Muscle of leg (tissue), 11 donors: ENCODE measurements around the gene USP5. TPM values are rescaled to one million over a fixed set of nuclear protein-coding genes. Genes with fewer than 3 reads are reported as not detected.
"Not testable (repeated sequence)": the region's sequence is repeated elsewhere in the genome, so short reads cannot be mapped to it uniquely, and the experiment has no call there.

Experiments
- DNase-seq: peaks from one replicate; pipeline ENCODE4 v3.0.0; 2013
- H3K27ac ChIP-seq: one replicate; pipeline ENCODE4 v1.5.1; 2013; ENCODE audit warnings: mild to moderate bottlenecking, low read length, control low read depth
- H3K27me3 ChIP-seq: one replicate; pipeline ENCODE4 v1.6.1; 2013; ENCODE audit warnings: low read length; ENCODE audit not compliant: control insufficient read depth, insufficient read depth
- H3K36me3 ChIP-seq: one replicate; pipeline ENCODE4 v1.6.1; 2013; ENCODE audit warnings: low read length; ENCODE audit not compliant: control insufficient read depth, insufficient read depth
- H3K4me1 ChIP-seq: one replicate; pipeline ENCODE4 v1.6.1; 2013; ENCODE audit warnings: low read length; ENCODE audit not compliant: control insufficient read depth, insufficient read depth
- H3K4me3 ChIP-seq: one replicate; pipeline ENCODE4 v1.5.1; 2013; ENCODE audit warnings: low read length, control low read depth
- H3K9me3 ChIP-seq: replicated peaks from 2 replicates; pipeline ENCODE4 v1.6.1; 2013; ENCODE audit warnings: low read depth, low read length; ENCODE audit not compliant: control insufficient read depth
- WGBS: methylation state at CpG from one replicate; pipeline ENCODE4 v1.1.5; 2013; ENCODE audit warnings: missing lambda C conversion rate; ENCODE audit not compliant: insufficient coverage; 5-methylcytosine and 5-hydroxymethylcytosine counted together
- polyA plus RNA-seq, 8 donors: library from polyadenylated mRNA; unstranded; fragments of 120-200 nt; gene quantifications; one replicate each; pipeline versions ENCODE4 v1.2.1 to v1.2.3, GENCODE V29; 2013; ENCODE audit warnings: inconsistent platforms in 1 of 8, low replicate concordance in 1 of 8; ENCODE audit not compliant: insufficient read length in 8 of 8, insufficient read depth in 1 of 8
- total RNA-seq: library from RNA; stranded (reverse); fragments of 120-200 nt; gene quantifications from one replicate; pipeline ENCODE4 v1.2.4, GENCODE V29; 2013

The USP5 gene
- total and polyA plus RNA-seq, 9 donors: 56.2 to 73.9 (median 64.8) TPM

DNA sequence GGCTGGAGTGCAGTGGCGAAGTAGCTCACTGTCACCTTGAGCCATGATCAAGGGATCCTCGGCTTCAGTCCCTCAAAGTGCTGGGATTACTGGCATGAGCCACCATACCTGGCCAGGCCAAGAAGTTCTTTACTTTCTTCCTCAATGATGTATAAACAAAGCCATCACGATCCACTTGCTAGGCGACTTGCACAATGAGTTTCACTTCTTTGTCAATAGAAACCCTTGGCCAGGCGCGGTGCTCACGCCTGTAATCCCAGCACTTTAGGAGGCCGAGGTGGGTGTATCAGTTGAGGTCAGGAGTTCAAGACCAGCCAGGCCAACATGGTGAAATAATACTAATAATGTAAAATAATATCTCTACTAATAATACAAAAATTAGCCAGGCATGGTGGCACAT, 35.5 kb downstream of the USP5 start:
- H3K27me3 ChIP-seq: no peaks in the 10 kb centered on the region
- peaks cover 8% of the 10 kb centered on the region for H3K4me1 ChIP-seq
- H3K9me3 ChIP-seq: no peaks in the 10 kb centered on the region
- DNase-seq: no peak
- H3K27ac ChIP-seq: no peak overlapping the region
- 81% methylated on average over 4 of the region's 8 CpGs for WGBS
- H3K4me3 ChIP-seq: no peak overlapping the region
- peaks cover 14% of the 10 kb centered on the region for H3K36me3 ChIP-seq

DNA sequence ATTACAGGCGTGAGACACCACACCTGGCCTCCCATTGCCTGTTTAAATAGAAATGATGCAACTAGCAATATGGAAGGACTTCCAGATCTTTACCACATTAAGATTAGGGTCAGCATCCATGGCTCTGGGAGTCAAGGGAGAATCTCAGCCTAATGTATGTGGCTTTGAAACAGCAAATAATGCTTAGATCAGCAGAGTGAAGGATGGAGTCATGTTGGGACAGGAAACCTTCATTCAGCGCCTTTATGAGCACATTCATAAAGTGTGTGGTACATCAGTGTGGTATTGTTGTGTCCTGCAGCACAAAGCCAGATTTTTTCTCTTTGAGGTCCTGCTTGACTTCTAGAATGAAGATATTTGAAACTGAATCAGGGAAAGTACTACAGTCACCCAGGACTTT, 36.4 kb downstream of the USP5 start:
- Histone ChIP-seq H3K36me3 (peaks cover 14% of the 10 kb centered on the region), H3K4me3 (no peak overlapping the region), H3K9me3 (no peaks in the 10 kb centered on the region), H3K27ac (no peak overlapping the region), H3K27me3 (no peaks in the 10 kb centered on the region), H3K4me1 (peaks cover 8% of the 10 kb centered on the region)
- 85% methylated on average over 2 of the region's 2 CpGs for WGBS
- DNase-seq: no peak

GRCh38 chr12:6888794-6889193, 36.8 kb downstream of the USP5 start:
- DNase-seq, H3K4me1 ChIP-seq, H3K9me3 ChIP-seq, H3K27me3 ChIP-seq, H3K4me3 ChIP-seq, H3K27ac ChIP-seq: not testable (repeated sequence)
- H3K36me3 ChIP-seq: peaks cover 12% of the 10 kb centered on the region
- 75% methylated on average over 2 of the region's 7 CpGs for WGBS

- H3K36me3 ChIP-seq, H3K4me3 ChIP-seq, H3K9me3 ChIP-seq, H3K27me3 ChIP-seq, H3K4me1 ChIP-seq, DNase-seq: not testable (repeated sequence)
- H3K27ac ChIP-seq: peak overlapping the region; percentile 94
- 95% methylated on average over 13 of the region's 21 CpGs for WGBS
Measured at GRCh38 chr12:6889775-6890573, 38.0 kb downstream of the USP5 start.

DNA sequence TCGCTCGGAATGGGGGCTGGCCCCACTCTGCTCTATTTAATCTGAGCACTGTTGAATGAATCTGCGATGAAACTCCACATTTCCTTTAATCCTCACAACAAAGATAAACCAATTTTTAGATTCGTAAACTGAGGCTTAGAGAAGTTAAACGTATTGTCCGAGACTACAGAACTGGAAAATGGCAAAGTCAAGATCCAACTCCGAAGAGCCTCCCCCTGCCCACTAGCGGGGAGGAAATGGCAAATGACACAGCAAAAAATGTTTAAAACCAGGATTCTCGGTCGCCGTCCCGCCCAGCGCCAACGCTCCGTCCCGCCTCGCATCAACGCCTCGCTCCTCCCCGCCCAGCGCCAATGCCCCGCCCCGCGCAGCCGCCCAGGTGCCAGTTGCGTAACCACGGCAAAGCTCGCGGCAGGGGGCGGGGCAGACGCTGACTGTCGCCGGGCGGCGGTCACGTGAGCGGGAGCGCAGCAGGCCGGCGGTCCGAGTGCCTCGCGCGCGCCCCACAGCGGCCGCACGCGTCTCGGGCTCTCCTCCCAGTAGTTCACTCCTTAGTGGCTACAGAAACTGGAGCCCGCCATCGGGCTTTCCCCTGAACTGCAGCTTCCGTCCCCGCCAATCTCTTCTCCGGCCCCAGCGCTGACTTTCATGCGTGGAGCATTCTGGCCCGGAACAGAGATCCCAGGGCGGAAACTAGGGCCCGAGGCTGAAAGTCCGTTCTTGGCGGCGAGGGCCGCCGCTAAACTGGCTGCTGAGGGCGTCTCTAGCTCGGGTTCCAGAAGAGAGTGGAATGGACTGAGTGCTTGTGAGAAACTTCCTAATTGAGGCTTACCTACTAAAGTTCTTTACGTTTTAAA, 39.1 kb downstream of the USP5 start:
- peaks cover 8% of the 10 kb centered on the region for H3K4me1 ChIP-seq
- WGBS: under 1% methylated on average over 63 of the region's 68 CpGs
- H3K9me3 ChIP-seq: no peaks in the 10 kb centered on the region
- peak overlapping the region; percentile 97 for H3K27ac ChIP-seq
- H3K4me3 ChIP-seq: peak overlapping the region; percentile 59
- H3K36me3 ChIP-seq: peaks cover 5% of the 10 kb centered on the region
- H3K27me3 ChIP-seq: no peaks in the 10 kb centered on the region
- peak; percentile 99 for DNase-seq

GRCh38 chr12:6891646-6892001, 39.7 kb downstream of the USP5 start:
- WGBS: 100% methylated on average over 1 of the region's 5 CpGs
- Histone ChIP-seq H3K4me1 (peaks cover 8% of the 10 kb centered on the region), H3K27ac (peak overlapping the region; percentile 97), H3K4me3 (peak overlapping the region; percentile 59), H3K36me3 (peaks cover 5% of the 10 kb centered on the region), H3K27me3 (no peaks in the 10 kb centered on the region), H3K9me3 (no peaks in the 10 kb centered on the region)
- DNase-seq: no peak

GRCh38 chr12:6892683-6893082, 40.7 kb downstream of the USP5 start:
- 89% methylated on average over 3 of the region's 3 CpGs for WGBS
- not testable (repeated sequence) for H3K4me1 ChIP-seq, H3K36me3 ChIP-seq, H3K27me3 ChIP-seq, H3K27ac ChIP-seq, DNase-seq, H3K9me3 ChIP-seq, H3K4me3 ChIP-seq

DNA sequence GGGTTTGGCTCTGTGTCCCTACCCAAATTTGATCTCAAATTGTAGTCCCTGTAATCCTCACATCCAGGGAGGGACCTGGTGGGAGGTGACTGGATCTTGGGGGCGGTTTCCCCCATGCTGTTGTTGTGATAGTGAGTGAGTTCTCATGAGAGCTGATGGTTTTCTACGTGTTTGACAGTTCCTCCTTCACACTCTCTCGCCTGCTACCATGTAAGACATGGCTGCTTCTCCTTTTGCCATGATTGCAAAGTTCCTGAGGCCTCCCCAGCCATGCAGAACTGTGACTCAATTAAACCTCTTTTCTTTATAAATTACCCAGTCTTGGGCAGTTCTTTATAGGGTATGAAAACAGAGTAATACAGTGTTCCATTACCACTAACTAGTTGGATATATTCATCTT, 42.4 kb downstream of the USP5 start:
- Histone ChIP-seq H3K27me3 (no peaks in the 10 kb centered on the region), H3K9me3 (no peaks in the 10 kb centered on the region), H3K4me3 (no peak overlapping the region), H3K4me1 (peaks cover 8% of the 10 kb centered on the region), H3K27ac (no peak overlapping the region), H3K36me3 (no peaks in the 10 kb centered on the region)
- no peak for DNase-seq
- no CpG with 5 or more reads among the region's 3 CpGs for WGBS

DNA sequence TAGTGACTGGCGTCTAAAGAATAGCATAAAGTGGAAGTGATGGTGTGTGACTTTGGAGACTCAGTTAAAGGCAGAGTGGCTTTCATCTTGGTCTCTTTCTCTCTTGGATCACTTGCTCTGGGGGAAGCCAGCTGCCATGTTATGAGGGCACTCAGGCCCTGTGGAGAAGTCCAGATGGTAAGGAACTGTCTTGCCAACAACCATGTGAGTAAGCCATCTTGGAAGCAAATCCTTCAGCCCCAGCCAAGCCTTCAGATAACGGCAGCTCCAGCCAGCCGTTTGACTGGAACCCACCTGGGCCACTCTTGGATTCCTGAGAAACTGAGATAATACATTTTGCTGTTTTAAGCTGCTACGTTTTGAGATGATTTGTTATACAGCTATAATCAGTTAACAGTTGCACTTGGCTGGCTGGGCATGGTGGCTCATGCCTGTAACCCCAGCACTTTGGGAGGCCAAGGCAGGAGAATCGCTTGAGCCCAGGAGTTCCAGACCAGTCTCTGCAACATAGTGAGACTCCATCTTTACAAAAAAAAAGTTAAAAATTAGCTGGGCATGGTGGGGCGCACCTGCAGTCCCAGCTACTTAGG, 45.0 kb downstream of the USP5 start:
- Histone ChIP-seq H3K9me3 (no peaks in the 10 kb centered on the region), H3K4me1 (no peaks in the 10 kb centered on the region), H3K27ac (no peak overlapping the region), H3K27me3 (no peaks in the 10 kb centered on the region), H3K36me3 (no peaks in the 10 kb centered on the region), H3K4me3 (no peak overlapping the region)
- 48% methylated on average over 4 of the region's 6 CpGs for WGBS
- DNase-seq: no peak

- Histone ChIP-seq H3K36me3 (no peaks in the 10 kb centered on the region), H3K27ac (no peak overlapping the region), H3K4me3 (no peak overlapping the region), H3K4me1 (peaks cover 5% of the 10 kb centered on the region), H3K27me3 (no peaks in the 10 kb centered on the region), H3K9me3 (no peaks in the 10 kb centered on the region)
- 100% methylated on average over 1 of the region's 5 CpGs for WGBS
- no peak for DNase-seq
Measured at GRCh38 chr12:6899427-6899826, 47.5 kb downstream of the USP5 start.
